Right cardiac atrium (tissue), 5 donors: ENCODE data around the gene COL4A2. TPM values are rescaled to one million over a fixed set of nuclear protein-coding genes. Genes with fewer than 3 reads are reported as not detected.

Experiments
- ATAC-seq, 2 donors: fragments of 200-7000 bp; cut with Tn5 transposase; one replicate each; pipeline versions ENCODE4 v1.8.0 to v1.9.1; 2020; ENCODE audit warnings: moderate library complexity in 2 of 2, mild to moderate bottlenecking in 1 of 2
- DNase-seq, 3 donors: peaks; one replicate each; pipeline ENCODE4 v3.0.0-alpha.2; 2020
- H3K27ac ChIP-seq: one replicate; pipeline ENCODE4 v1.5.1; 2013; ENCODE audit warnings: mild to moderate bottlenecking, low read length, control low read depth, moderate library complexity
- H3K27me3 ChIP-seq: one replicate; pipeline ENCODE4 v1.6.1; 2013; ENCODE audit not compliant: control insufficient read depth, insufficient read depth
- H3K4me1 ChIP-seq: one replicate; pipeline ENCODE4 v1.6.1; 2013; ENCODE audit warnings: low read length; ENCODE audit not compliant: control insufficient read depth, insufficient read depth
- H3K4me3 ChIP-seq: one replicate; pipeline ENCODE4 v1.5.1; 2013; ENCODE audit warnings: low read length, control low read depth
- H3K9me3 ChIP-seq: one replicate; pipeline ENCODE4 v1.6.1; 2013; ENCODE audit warnings: low read length; ENCODE audit not compliant: control insufficient read depth
- WGBS: extraction: QIAGEN DNeasy Blood & Tissue Kit; methylation state at CpG from one replicate; pipeline ENCODE4 v1.1.7; 2013; 5-methylcytosine and 5-hydroxymethylcytosine counted together
- intact Hi-C, 4 donors: fragments of 100-400 bp; cut with DNase I; formaldehyde crosslinking; loops; one replicate each; pipeline versions ENCODE4 v1.11.0 to v1.14.0; 2022 to 2023
- polyA plus RNA-seq: library from polyadenylated mRNA; stranded (reverse); fragments of 200-250 nt; gene quantifications from one replicate; pipeline ENCODE4 v1.2.3, GENCODE V29; 2013
- total RNA-seq, 4 donors: library from RNA; stranded (reverse); fragmentation: NEBNext Ultra II Directional; extraction: Animal tissue kit (Norgen Biotek cat#: 25700); gene quantifications; one replicate each; pipeline ENCODE4 v1.2.1, GENCODE V29; 2021
- donor health status: healthy with polysubstance abuse.
- donor health status: DM: no; HTN: yes; CAD: no.
- donor health status: DM: no; HTN: no; CAD: no.
- donor health status: DM: no; HTN: yes; CAD: no; lungs with severe emphysema.
- donor health status: DM: yes; HTN: yes; CAD: no.

Gene COL4A2
- total and polyA plus RNA-seq, 5 donors = 84.7 to 268 (median 103) TPM

- H3K27ac ChIP-seq = no peak overlapping the region
- H3K4me3 ChIP-seq = no peak overlapping the region
- intact Hi-C loops = no loop called here
- no peaks in the 10 kb centered on the region for H3K27me3 ChIP-seq
- peaks cover 27% of the 10 kb centered on the region for H3K4me1 ChIP-seq
- H3K9me3 ChIP-seq = no peaks in the 10 kb centered on the region
- 83% methylated on average over 8 of the region's 8 CpGs for WGBS
- DNase-seq = no peak
- no peak for ATAC-seq
These were observed 27.2 kb downstream of the COL4A2 start for GRCh38 chr13:110334256-110334655.

- DNase-seq (no peak), ATAC-seq (no peak)
- H3K9me3 ChIP-seq = no peaks in the 10 kb centered on the region
- H3K27me3 ChIP-seq = no peaks in the 10 kb centered on the region
- H3K27ac ChIP-seq = no peak overlapping the region
- H3K4me3 ChIP-seq = no peak overlapping the region
- H3K4me1 ChIP-seq = peaks cover 26% of the 10 kb centered on the region
- WGBS = 92% methylated on average over 11 of the region's 11 CpGs
- intact Hi-C loops = no loop called here
These were observed 27.9 kb downstream of the COL4A2 start for GRCh38 chr13:110334841-110335490.

GRCh38 chr13:110336108-110336507 lies 29.0 kb downstream of the COL4A2 start:
- Histone ChIP-seq H3K9me3 (no peaks in the 10 kb centered on the region), H3K4me3 (no peak overlapping the region), H3K4me1 (peaks cover 32% of the 10 kb centered on the region), H3K27ac (peak overlapping the region; percentile 8), H3K27me3 (no peaks in the 10 kb centered on the region)
- DNase-seq (no peak), ATAC-seq (no peak)
- intact Hi-C loops = no loop called here
- 86% methylated on average over 9 of the region's 9 CpGs for WGBS

- ATAC-seq = no peak
- Histone ChIP-seq H3K9me3 (no peaks in the 10 kb centered on the region), H3K27me3 (no peaks in the 10 kb centered on the region), H3K4me3 (no peak overlapping the region), H3K4me1 (peaks cover 38% of the 10 kb centered on the region), H3K27ac (peak overlapping the region; percentile 70)
- intact Hi-C loops = no loop called here
- no peak for DNase-seq
- WGBS = 51% methylated on average over 5 of the region's 5 CpGs
These were observed 29.6 kb downstream of the COL4A2 start for GRCh38 chr13:110336681-110337080.

- Histone ChIP-seq H3K4me1 (peaks cover 38% of the 10 kb centered on the region), H3K4me3 (no peak overlapping the region), H3K27me3 (no peaks in the 10 kb centered on the region), H3K27ac (peak overlapping the region; percentile 70), H3K9me3 (no peaks in the 10 kb centered on the region)
- intact Hi-C loops = no loop called here
- WGBS = 41% methylated on average over 7 of the region's 7 CpGs
- DNase-seq = peak in 2 of 3 donors; percentile 71 to 78
- ATAC-seq = no peak
These were observed 30.2 kb downstream of the COL4A2 start for GRCh38 chr13:110337247-110337646.

GRCh38 chr13:110338441-110339101 lies 31.5 kb downstream of the COL4A2 start:
- 13% methylated on average over 13 of the region's 13 CpGs for WGBS
- intact Hi-C loops = no loop called here
- H3K4me1 ChIP-seq = peaks cover 34% of the 10 kb centered on the region

GRCh38 chr13:110339263-110339662 lies 32.2 kb downstream of the COL4A2 start:
- H3K4me3 ChIP-seq = no peak overlapping the region
- H3K27ac ChIP-seq = peak overlapping the region; percentile 61
- no peaks in the 10 kb centered on the region for H3K9me3 ChIP-seq
- ATAC-seq = no peak
- 63% methylated on average over 6 of the region's 6 CpGs for WGBS
- no peaks in the 10 kb centered on the region for H3K27me3 ChIP-seq
- H3K4me1 ChIP-seq = peaks cover 34% of the 10 kb centered on the region
- intact Hi-C loops = no loop called here
- no peak for DNase-seq

More at GRCh38 chr13:110338441-110339101, 31.5 kb downstream of the COL4A2 start:
- ATAC-seq = peak; percentile 39 to 83
- peak; percentile 80 to 90 (median 87) for DNase-seq
- no peaks in the 10 kb centered on the region for H3K9me3 ChIP-seq
- no peaks in the 10 kb centered on the region for H3K27me3 ChIP-seq
- H3K27ac ChIP-seq = peak overlapping the region; percentile 51
- no peak overlapping the region for H3K4me3 ChIP-seq

GRCh38 chr13:110339975-110340550 lies 33.0 kb downstream of the COL4A2 start:
- Histone ChIP-seq H3K4me1 (peaks cover 34% of the 10 kb centered on the region), H3K9me3 (no peaks in the 10 kb centered on the region), H3K27me3 (no peaks in the 10 kb centered on the region), H3K27ac (peak overlapping the region; percentile 98), H3K4me3 (no peak overlapping the region)
- intact Hi-C loops = loop anchor here in 1 of 4 donors (10.0 kb wide), 1 partner anchor 75 kb away; no protein-coding TSS in a partner anchor
- 78% methylated on average over 9 of the region's 9 CpGs for WGBS
- DNase-seq (no peak), ATAC-seq (no peak)

GRCh38 chr13:110340812-110341444 lies 33.8 kb downstream of the COL4A2 start:
- 9% methylated on average over 24 of the region's 24 CpGs for WGBS
- ATAC-seq = peak; percentile 73 to 89
- Histone ChIP-seq H3K4me1 (peaks cover 34% of the 10 kb centered on the region), H3K4me3 (peak overlapping the region; percentile 15), H3K9me3 (no peaks in the 10 kb centered on the region), H3K27me3 (no peaks in the 10 kb centered on the region), H3K27ac (peak overlapping the region; percentile 98)
- intact Hi-C loops = loop anchor here in 1 of 4 donors (10.0 kb wide), 1 partner anchor 74 kb away; no protein-coding TSS in a partner anchor
- peak; percentile 93 to 96 (median 96) for DNase-seq

GRCh38 chr13:110341445-110342244 lies 34.6 kb downstream of the COL4A2 start:
- H3K27ac ChIP-seq = peak overlapping the region; percentile 98
- no peak overlapping the region for H3K4me3 ChIP-seq
- 11% methylated on average over 14 of the region's 14 CpGs for WGBS
- DNase-seq (peak; percentile 72 to 84 (median 83)), ATAC-seq (peak; percentile 22 to 66)
- intact Hi-C loops = loop anchor here in 1 of 4 donors (10.0 kb wide), 1 partner anchor 73 kb away; no protein-coding TSS in a partner anchor
- peaks cover 29% of the 10 kb centered on the region for H3K4me1 ChIP-seq
- H3K27me3 ChIP-seq = no peaks in the 10 kb centered on the region
- no peaks in the 10 kb centered on the region for H3K9me3 ChIP-seq
